Thoracic aorta (tissue), 2 donors: ENCODE data around the gene KIF11. TPM values are rescaled to one million over a fixed set of nuclear protein-coding genes. Genes with fewer than 3 reads are reported as not detected.

Source experiments
- ATAC-seq: fragments of 150-250 bp; one replicate; pipeline ENCODE4 v1.8.0; 2017; ENCODE audit warnings: low read depth; ENCODE audit not compliant: insufficient number of reproducible peaks, low FRiP score
- DNase-seq: peaks from one replicate; pipeline ENCODE4 v3.0.0-alpha.2; 2020; ENCODE audit warnings: low spot score
- H3K27ac ChIP-seq, 2 donors: fragments of 200-600 bp; sonication (generic); 1 replicate in 1 of 2; 2 replicates in 1 of 2; pipeline ENCODE4 v1.5.1; 2016; ENCODE audit warnings: mild to moderate bottlenecking in 2 of 2, moderate library complexity in 2 of 2
- H3K27me3 ChIP-seq: fragments of 200-600 bp; sonication (generic); replicated peaks from 2 replicates; pipeline ENCODE4 v1.6.0; 2016; ENCODE audit warnings: mild to moderate bottlenecking; ENCODE audit not compliant: insufficient read depth
- H3K36me3 ChIP-seq: fragments of 200-600 bp; sonication (generic); one replicate; pipeline ENCODE4 v1.5.1; 2016
- H3K4me1 ChIP-seq, 2 donors: fragments of 200-600 bp; sonication (generic); 1 replicate in 1 of 2; 2 replicates in 1 of 2; pipeline versions ENCODE4 v1.5.1 to v1.6.0; 2016; ENCODE audit warnings: low read depth in 2 of 2, mild to moderate bottlenecking in 1 of 2; ENCODE audit not compliant: control insufficient read depth in 1 of 2
- H3K4me3 ChIP-seq: fragments of 200-600 bp; sonication (generic); 2 replicates; pipeline ENCODE4 v1.5.1; 2016; ENCODE audit warnings: mild to moderate bottlenecking
- H3K9me3 ChIP-seq: fragments of 200-600 bp; sonication (generic); 2 replicates; pipeline ENCODE4 v1.5.1; 2016
- CTCF ChIP-seq: fragments of 200-600 bp; sonication (generic); IDR thresholded peaks from one replicate; pipeline ENCODE4 v1.5.1; 2019; ENCODE audit warnings: antibody characterized with exemption
- total RNA-seq, 2 donors: library from RNA; depleted of rRNA; stranded (reverse); fragments of >200 nt; gene quantifications; one replicate each; pipeline versions ENCODE4 v1.1.0 to v1.2.3, GENCODE V29; 2016

Gene KIF11
- total RNA-seq, 2 donors from 2014 or later = 0.81 to 1.9 TPM

- no peaks in the 10 kb centered on the region for H3K36me3 ChIP-seq
Measured at GRCh38 chr10:92678206-92678605, 85.3 kb downstream of the KIF11 start.

DNA sequence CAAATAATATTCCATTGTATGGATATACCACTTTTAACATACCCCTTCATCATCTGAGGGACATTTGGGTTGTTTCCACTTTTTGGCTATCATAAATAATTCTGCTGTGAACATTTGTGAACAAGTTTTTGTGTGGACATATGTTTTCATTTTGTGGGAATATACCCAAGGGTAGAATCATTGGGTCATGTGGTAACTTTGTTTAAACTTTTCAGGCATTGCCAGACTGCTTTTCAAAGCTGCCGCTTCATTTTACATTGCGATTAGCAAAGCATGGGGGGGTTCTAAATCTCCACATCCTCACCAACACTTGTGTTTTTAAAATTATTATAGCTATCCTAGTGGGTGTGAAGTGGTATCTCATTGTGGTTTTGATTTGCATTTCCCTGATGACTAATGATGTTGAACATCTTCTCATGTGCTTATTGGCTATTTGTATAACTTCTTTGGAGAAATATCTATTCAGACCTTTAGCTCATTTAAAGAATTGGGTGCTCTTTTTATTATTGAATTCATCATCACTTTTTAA lies 88.4 kb downstream of the KIF11 start:
- DNase-seq (no peak), ATAC-seq (no peak)
- no peak overlapping the region for H3K27ac ChIP-seq
- H3K27me3 ChIP-seq = no peaks in the 10 kb centered on the region
- H3K36me3 ChIP-seq = no peaks in the 10 kb centered on the region
- H3K4me1 ChIP-seq = no peaks in the 10 kb centered on the region
- H3K4me3 ChIP-seq = no peak overlapping the region
- no peaks in the 10 kb centered on the region for H3K9me3 ChIP-seq
- no peak for TF ChIP-seq CTCF

More at GRCh38 chr10:92678206-92678605, 85.3 kb downstream of the KIF11 start:
- no peak for ATAC-seq
- Histone ChIP-seq H3K27ac (no peak overlapping the region), H3K4me1 (no peaks in the 10 kb centered on the region), H3K27me3 (no peaks in the 10 kb centered on the region), H3K9me3 (no peaks in the 10 kb centered on the region), H3K4me3 (no peak overlapping the region)
- TF ChIP-seq CTCF = no peak
- DNase-seq = no peak

GRCh38 chr10:92688573-92688926 lies 95.6 kb downstream of the KIF11 start:
- H3K36me3 ChIP-seq = no peaks in the 10 kb centered on the region
- peaks cover 0 to 9% of the 10 kb centered on the region in 2 donors for H3K4me1 ChIP-seq
- peak overlapping the region; percentile 90 for H3K4me3 ChIP-seq
- no peak for DNase-seq
- TF ChIP-seq CTCF = no peak
- no peak for ATAC-seq
- H3K9me3 ChIP-seq = no peaks in the 10 kb centered on the region
- H3K27me3 ChIP-seq = no peaks in the 10 kb centered on the region
- no peak overlapping the region for H3K27ac ChIP-seq

- Histone ChIP-seq H3K4me1 (peaks cover 0 to 9% of the 10 kb centered on the region in 2 donors), H3K9me3 (no peaks in the 10 kb centered on the region), H3K36me3 (no peaks in the 10 kb centered on the region), H3K4me3 (peak overlapping the region; percentile 90), H3K27ac (peak overlapping the region; percentile 42 to 56), H3K27me3 (no peaks in the 10 kb centered on the region)
- no peak for TF ChIP-seq CTCF
- ATAC-seq = no peak
- DNase-seq = no peak
Measured at GRCh38 chr10:92688927-92689662, 96.2 kb downstream of the KIF11 start.

GRCh38 chr10:92689663-92690210 lies 96.8 kb downstream of the KIF11 start, which contains the start of gene HHEX:
Gene HHEX, plus strand, starts transcription at chr10:92689955. Its CDS starts 32 bp downstream, at chr10:92689987.
- no peaks in the 10 kb centered on the region for H3K27me3 ChIP-seq
- H3K9me3 ChIP-seq = no peaks in the 10 kb centered on the region
- H3K4me3 ChIP-seq = peak within 1 kb of the TSS; percentile 90
- TF ChIP-seq CTCF = no peak
- peak within 1 kb of the TSS; percentile 56 to 68 for H3K27ac ChIP-seq
- no peaks in the 10 kb centered on the region for H3K36me3 ChIP-seq
- H3K4me1 ChIP-seq = peaks cover 0 to 9% of the 10 kb centered on the region in 2 donors
- no peak for DNase-seq
- peak; percentile 46 for ATAC-seq
